Panc1 (cell line): ENCODE measurements around the gene ANO2.
"Not testable (repeated sequence)": the region's sequence is repeated elsewhere in the genome, so short reads cannot be mapped to it uniquely, and the experiment has no call there.

Source experiments
- CTCF ChIP-seq: fragments of 450-650 bp; IDR thresholded peaks from 2 replicates; pipeline ENCODE4 v1.5.1; 2017; ENCODE audit warnings: mild to moderate bottlenecking
- SIN3A ChIP-seq: IDR thresholded peaks from 2 replicates; pipeline ENCODE4 v1.6.1; 2012; ENCODE audit warnings: low read depth, mild to moderate bottlenecking, low read length, moderate library complexity, borderline replicate concordance; ENCODE audit not compliant: insufficient read depth
- TF ChIP-seq, protein P1 (sequence below), 2 experiments: IDR thresholded peaks; 2 replicates each; pipeline ENCODE4 v1.6.1; 2011 to 2012; ENCODE audit warnings: low read depth in 2 of 2, control low read depth in 1 of 2, low read length in 1 of 2, mild to moderate bottlenecking in 1 of 2, moderate library complexity in 1 of 2; ENCODE audit not compliant: insufficient read depth in 1 of 2

DNA sequence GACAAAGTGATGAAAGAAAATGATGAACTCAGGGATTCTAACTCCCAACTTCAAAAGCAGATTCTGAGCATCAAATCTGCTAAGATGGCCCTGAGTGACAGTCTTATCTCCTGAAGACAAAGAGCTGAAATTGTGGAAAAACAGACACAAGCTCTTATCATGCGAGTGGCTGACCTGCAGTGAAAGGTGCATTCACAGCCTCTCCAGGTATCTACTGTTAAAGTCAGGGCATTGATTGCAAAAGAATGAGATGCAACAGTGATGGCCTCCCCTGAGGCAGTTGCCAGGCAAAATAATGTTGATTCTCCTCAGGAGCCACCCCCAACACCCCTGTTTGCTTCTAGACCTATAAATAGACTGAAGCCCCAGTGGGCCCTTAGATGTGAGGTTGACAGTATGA is 126.2 kb downstream of the ANO2 start:
- TF ChIP-seq CTCF, SIN3A: not testable (repeated sequence)
- TF ChIP-seq, protein P1, sequence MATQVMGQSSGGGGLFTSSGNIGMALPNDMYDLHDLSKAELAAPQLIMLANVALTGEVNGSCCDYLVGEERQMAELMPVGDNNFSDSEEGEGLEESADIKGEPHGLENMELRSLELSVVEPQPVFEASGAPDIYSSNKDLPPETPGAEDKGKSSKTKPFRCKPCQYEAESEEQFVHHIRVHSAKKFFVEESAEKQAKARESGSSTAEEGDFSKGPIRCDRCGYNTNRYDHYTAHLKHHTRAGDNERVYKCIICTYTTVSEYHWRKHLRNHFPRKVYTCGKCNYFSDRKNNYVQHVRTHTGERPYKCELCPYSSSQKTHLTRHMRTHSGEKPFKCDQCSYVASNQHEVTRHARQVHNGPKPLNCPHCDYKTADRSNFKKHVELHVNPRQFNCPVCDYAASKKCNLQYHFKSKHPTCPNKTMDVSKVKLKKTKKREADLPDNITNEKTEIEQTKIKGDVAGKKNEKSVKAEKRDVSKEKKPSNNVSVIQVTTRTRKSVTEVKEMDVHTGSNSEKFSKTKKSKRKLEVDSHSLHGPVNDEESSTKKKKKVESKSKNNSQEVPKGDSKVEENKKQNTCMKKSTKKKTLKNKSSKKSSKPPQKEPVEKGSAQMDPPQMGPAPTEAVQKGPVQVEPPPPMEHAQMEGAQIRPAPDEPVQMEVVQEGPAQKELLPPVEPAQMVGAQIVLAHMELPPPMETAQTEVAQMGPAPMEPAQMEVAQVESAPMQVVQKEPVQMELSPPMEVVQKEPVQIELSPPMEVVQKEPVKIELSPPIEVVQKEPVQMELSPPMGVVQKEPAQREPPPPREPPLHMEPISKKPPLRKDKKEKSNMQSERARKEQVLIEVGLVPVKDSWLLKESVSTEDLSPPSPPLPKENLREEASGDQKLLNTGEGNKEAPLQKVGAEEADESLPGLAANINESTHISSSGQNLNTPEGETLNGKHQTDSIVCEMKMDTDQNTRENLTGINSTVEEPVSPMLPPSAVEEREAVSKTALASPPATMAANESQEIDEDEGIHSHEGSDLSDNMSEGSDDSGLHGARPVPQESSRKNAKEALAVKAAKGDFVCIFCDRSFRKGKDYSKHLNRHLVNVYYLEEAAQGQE (IDR thresholded peaks at IDR 0.05; ENCODE audit: insufficient read depth in 1 of 2, low read depth in 2 of 2, low read length in 1 of 2) = not testable (repeated sequence)
